ENCODE results near the gene STAC3.

DNA sequence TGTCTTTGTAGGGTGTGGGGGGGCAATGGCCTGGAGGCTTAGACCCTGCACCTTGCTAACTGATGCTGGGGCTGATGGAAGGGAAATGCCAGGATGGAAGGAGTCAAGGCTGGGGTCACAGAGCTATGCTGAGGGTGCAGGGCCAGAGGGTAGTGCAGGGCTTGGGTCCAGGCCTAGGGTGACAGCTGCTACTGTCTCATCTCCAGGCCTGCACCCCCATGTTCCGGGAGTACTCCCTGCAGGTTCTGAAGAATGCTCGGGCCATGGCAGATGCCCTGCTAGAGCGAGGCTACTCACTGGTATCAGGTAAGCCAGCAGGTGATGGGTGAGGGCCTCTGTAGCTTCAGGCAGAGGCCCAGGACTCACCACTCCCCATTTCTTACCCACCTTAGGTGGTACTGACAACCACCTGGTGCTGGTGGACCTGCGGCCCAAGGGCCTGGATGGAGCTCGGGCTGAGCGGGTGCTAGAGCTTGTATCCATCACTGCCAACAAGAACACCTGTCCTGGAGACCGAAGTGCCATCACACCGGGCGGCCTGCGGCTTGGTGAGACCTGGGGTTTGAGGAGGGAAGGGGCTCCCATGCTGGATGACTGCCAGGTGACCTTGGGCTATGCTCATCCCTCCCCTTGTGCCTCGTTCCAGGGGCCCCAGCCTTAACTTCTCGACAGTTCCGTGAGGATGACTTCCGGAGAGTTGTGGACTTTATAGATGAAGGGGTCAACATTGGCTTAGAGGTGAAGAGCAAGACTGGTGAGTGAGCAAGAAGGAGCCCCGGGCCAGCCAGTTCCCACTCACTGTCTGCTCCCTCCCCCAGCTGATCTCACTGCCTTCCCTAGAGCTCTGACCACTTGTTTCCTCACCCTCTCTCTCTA is 17.4 kb downstream of the STAC3 start:
- TF ChIP-seq EZH2 (IDR thresholded peaks at IDR 0.05; ENCODE audit: borderline replicate concordance, low read depth, low read length) (no peak), PHF8 (IDR thresholded peaks at IDR 0.05; ENCODE audit: borderline replicate concordance, low read length) (no peak), MTA3 (IDR thresholded peaks at IDR 0.05; ENCODE audit: borderline replicate concordance) (no peak), SREBF2 (CRISPR knock-in tag; IDR thresholded peaks at IDR 0.05) (no peak), TAF1 (IDR thresholded peaks at IDR 0.05; ENCODE audit: control insufficient read depth, extremely low read depth, insufficient read depth, low read length, severe bottlenecking) (no peak)
- TF ChIP-seq, protein P1, sequence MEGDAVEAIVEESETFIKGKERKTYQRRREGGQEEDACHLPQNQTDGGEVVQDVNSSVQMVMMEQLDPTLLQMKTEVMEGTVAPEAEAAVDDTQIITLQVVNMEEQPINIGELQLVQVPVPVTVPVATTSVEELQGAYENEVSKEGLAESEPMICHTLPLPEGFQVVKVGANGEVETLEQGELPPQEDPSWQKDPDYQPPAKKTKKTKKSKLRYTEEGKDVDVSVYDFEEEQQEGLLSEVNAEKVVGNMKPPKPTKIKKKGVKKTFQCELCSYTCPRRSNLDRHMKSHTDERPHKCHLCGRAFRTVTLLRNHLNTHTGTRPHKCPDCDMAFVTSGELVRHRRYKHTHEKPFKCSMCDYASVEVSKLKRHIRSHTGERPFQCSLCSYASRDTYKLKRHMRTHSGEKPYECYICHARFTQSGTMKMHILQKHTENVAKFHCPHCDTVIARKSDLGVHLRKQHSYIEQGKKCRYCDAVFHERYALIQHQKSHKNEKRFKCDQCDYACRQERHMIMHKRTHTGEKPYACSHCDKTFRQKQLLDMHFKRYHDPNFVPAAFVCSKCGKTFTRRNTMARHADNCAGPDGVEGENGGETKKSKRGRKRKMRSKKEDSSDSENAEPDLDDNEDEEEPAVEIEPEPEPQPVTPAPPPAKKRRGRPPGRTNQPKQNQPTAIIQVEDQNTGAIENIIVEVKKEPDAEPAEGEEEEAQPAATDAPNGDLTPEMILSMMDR (IDR thresholded peaks at IDR 0.05 in 2 of 3, conservative IDR thresholded peaks at IDR 0.05 in 1 of 3; ENCODE audit: insufficient read depth in 2 of 3, low read depth in 1 of 3, low read length in 3 of 3), result no peak
